Stimulated activated CD4-positive, alpha-beta T cell treated with anti-CD3 and anti-CD28 coated beads, Interleukin-15, amount 100 ng/mL, for 1 hour (primary cell): Measurements from ENCODE around the gene OST4.

Source experiments
- DNase-seq, 2 donors: peaks; one replicate each; pipeline ENCODE4 v3.0.0-alpha.2; 2020; ENCODE audit warnings: low read depth in 1 of 2, low spot score in 1 of 2

Gene OST4

GRCh38 chr2:27093430-27094352 is 22.2 kb upstream of the OST4 start:
- DNase-seq = no peak

GRCh38 chr2:27092696-27093429 is 21.4 kb upstream of the OST4 start:
- DNase-seq = no peak

GRCh38 chr2:27091746-27092695 is 20.6 kb upstream of the OST4 start:
- DNase-seq = no peak

GRCh38 chr2:27089111-27089954 is 17.9 kb upstream of the OST4 start:
- no peak for DNase-seq

- DNase-seq = no peak
Observed at GRCh38 chr2:27088634-27089033, 17.2 kb upstream of the OST4 start.

GRCh38 chr2:27087823-27088410 is 16.5 kb upstream of the OST4 start:
- DNase-seq = no peak

GRCh38 chr2:27086724-27087593 is 15.5 kb upstream of the OST4 start, which contains the start of gene KHK:
TSS of gene KHK (plus strand) at chr2:27086772. CDS start at chr2:27087260, 488 bp downstream.
- DNase-seq = no peak

GRCh38 chr2:27086090-27086723 is 14.8 kb upstream of the OST4 start:
- DNase-seq = peak; percentile 98 to 99

GRCh38 chr2:27085673-27086089 is 14.2 kb upstream of the OST4 start:
- no peak for DNase-seq

- no peak for DNase-seq
Observed at GRCh38 chr2:27085062-27085672, 13.7 kb upstream of the OST4 start.

- no peak for DNase-seq
Observed at GRCh38 chr2:27084297-27085061, 13.0 kb upstream of the OST4 start.

GRCh38 chr2:27083410-27084296 is 12.2 kb upstream of the OST4 start:
- DNase-seq = no peak

GRCh38 chr2:27082773-27083409 is 11.4 kb upstream of the OST4 start:
- DNase-seq = no peak

GRCh38 chr2:27081984-27082772 is 10.7 kb upstream of the OST4 start:
- DNase-seq = no peak

GRCh38 chr2:27080603-27080936 is 9.1 kb upstream of the OST4 start:
- no peak for DNase-seq
